Endothelial cell of umbilical vein (primary cell): ENCODE data around the gene TMPRSS6. TPM values are rescaled to one million over a fixed set of nuclear protein-coding genes. Genes with fewer than 3 reads are reported as not detected.

Source experiments
- BruUV-seq: library from RNA; stranded (reverse); fragments of 400-500 nt; replicated peaks from 2 replicates; lab custom pipeline; 2021; lab: Mats Ljungman, UMichigan
- CTCF ChIA-PET: fragments of 300-600, 350-600 bp; sonication (Branson Sonifier 250); formaldehyde crosslinking; loops from one replicate; lab custom pipeline; 2021; ENCODE audit warnings: antibody characterized with exemption, inconsistent platforms; lab: Charles Lee
- POLR2A ChIA-PET: fragments of 300-600, 350-600 bp; sonication (Branson Sonifier 250); formaldehyde crosslinking; loops from one replicate; lab custom pipeline; 2021; ENCODE audit warnings: antibody characterized with exemption, inconsistent platforms; lab: Charles Lee
- DNase-seq: peaks from one replicate; pipeline ENCODE4 v3.0.0-alpha.2; 2011; ENCODE audit warnings: low read depth, low spot score
- FAIRE-seq: peaks from 2 replicates; lab custom pipeline; 2011; peaks lifted over from hg19 to GRCh38; lab: Jason Lieb, UNC
- H2AFZ ChIP-seq: 2 replicates; pipeline ENCODE4 v1.6.0; 2012; ENCODE audit warnings: low read depth, low read length, control low read depth, inconsistent platforms
- H3K27ac ChIP-seq: 2 replicates; pipeline ENCODE4 v1.5.1; 2011; ENCODE audit warnings: low read depth, mild to moderate bottlenecking, control low read depth, low read length, moderate library complexity; ENCODE audit not compliant: insufficient read depth
- H3K27me3 ChIP-seq, 2 experiments: 2 replicates each; pipeline versions ENCODE4 v1.6.0 to v1.6.1; 2011; ENCODE audit warnings: low read length in 2 of 2, mixed read lengths in 1 of 2; ENCODE audit not compliant: control insufficient read depth in 2 of 2, insufficient read depth in 2 of 2
- H3K36me3 ChIP-seq, 2 experiments: 2 replicates in 1 of 2; 3 replicates in 1 of 2; pipeline ENCODE4 v1.5.1; 2011; ENCODE audit warnings: low read length in 2 of 2, mild to moderate bottlenecking in 1 of 2, moderate library complexity in 1 of 2; ENCODE audit not compliant: control insufficient read depth in 2 of 2, insufficient read depth in 2 of 2; ENCODE audit errors: extremely low read depth in 1 of 2
- H3K4me1 ChIP-seq: 3 replicates; pipeline ENCODE4 v1.5.1; 2011; ENCODE audit warnings: mild to moderate bottlenecking, low read length; ENCODE audit not compliant: control insufficient read depth, insufficient read depth; ENCODE audit errors: extremely low read depth
- H3K4me2 ChIP-seq: 2 replicates; pipeline ENCODE4 v1.6.1; 2011; ENCODE audit warnings: low read length, control low read depth, mixed read lengths; ENCODE audit not compliant: insufficient read depth
- H3K4me3 ChIP-seq, 3 experiments: fragments of 200-600 bp in 1 of 3; sonication (generic), shearing (Covaris generic) in 1 of 3; replicated peaks in 1 of 3; 2 replicates each; pipeline ENCODE4 v1.5.1; 2011 to 2016; ENCODE audit warnings: control low read depth in 3 of 3, low read length in 3 of 3, mild to moderate bottlenecking in 2 of 3, inconsistent platforms in 1 of 3, low read depth in 1 of 3, moderate library complexity in 1 of 3; ENCODE audit not compliant: insufficient read depth in 1 of 3
- H3K79me2 ChIP-seq: 2 replicates; pipeline ENCODE4 v1.6.0; 2012; ENCODE audit warnings: low read length, inconsistent platforms; ENCODE audit not compliant: control insufficient read depth, insufficient read depth
- H3K9ac ChIP-seq: replicated peaks from 2 replicates; pipeline ENCODE3; 2011; ENCODE audit warnings: low read length, control low read depth; ENCODE audit not compliant: insufficient read depth; ENCODE audit errors: extremely low read depth
- H3K9me1 ChIP-seq: replicated peaks from 3 replicates; pipeline ENCODE4 v1.6.0; 2011; ENCODE audit warnings: mild to moderate bottlenecking, low read length; ENCODE audit not compliant: control insufficient read depth, insufficient read depth; ENCODE audit errors: extremely low read depth
- H3K9me3 ChIP-seq: replicated peaks from 2 replicates; pipeline ENCODE4 v1.5.1; 2012; ENCODE audit warnings: low read length, inconsistent platforms; ENCODE audit not compliant: control insufficient read depth, insufficient read depth
- H4K20me1 ChIP-seq: replicated peaks from 2 replicates; pipeline ENCODE3; 2011; ENCODE audit warnings: mild to moderate bottlenecking, low read length; ENCODE audit not compliant: control insufficient read depth, insufficient read depth; ENCODE audit errors: extremely low read depth
- CTCF ChIP-seq, 2 donors: IDR thresholded peaks; 1 replicate in 1 of 2; 2 replicates in 1 of 2; pipeline ENCODE4 v1.5.1; 2011; ENCODE audit warnings: low read length in 2 of 2, mild to moderate bottlenecking in 2 of 2, moderate library complexity in 2 of 2, control low read depth in 1 of 2, inconsistent platforms in 1 of 2, low read depth in 1 of 2; ENCODE audit not compliant: insufficient read depth in 1 of 2; ENCODE audit errors: extremely low read depth in 1 of 2
- FOS ChIP-seq: IDR thresholded peaks from 2 replicates; pipeline ENCODE4 v1.6.1; 2011; ENCODE audit warnings: mild to moderate bottlenecking, low read length, moderate library complexity, borderline replicate concordance; ENCODE audit not compliant: insufficient read depth
- GATA2 ChIP-seq: IDR thresholded peaks from 2 replicates; pipeline ENCODE4 v1.7.0; 2011; ENCODE audit warnings: low read depth, mild to moderate bottlenecking, moderate library complexity, mixed read lengths, low read length; ENCODE audit not compliant: insufficient read length, insufficient read depth
- JUN ChIP-seq: IDR thresholded peaks from 2 replicates; pipeline ENCODE4 v1.6.1; 2011; ENCODE audit warnings: borderline replicate concordance, low read depth; ENCODE audit not compliant: insufficient read length, insufficient read depth
- MAX ChIP-seq: IDR thresholded peaks from 2 replicates; pipeline ENCODE4 v1.6.1; 2011; ENCODE audit not compliant: insufficient read depth, insufficient read length
- MYC ChIP-seq: IDR thresholded peaks from one replicate; pipeline ENCODE4 v1.6.1; 2011; ENCODE audit warnings: mild to moderate bottlenecking, low read depth, low read length
- POLR2A ChIP-seq: IDR thresholded peaks from 2 replicates; pipeline ENCODE4 v1.6.1; 2012; ENCODE audit warnings: low read depth, mild to moderate bottlenecking, control low read depth, low read length
- dilution Hi-C: fragments of 300-500 bp; cut with MboI; formaldehyde crosslinking; loops from one replicate; pipeline ENCODE4 v1.15.0; 2019; ENCODE audit warnings: low sequenced_read_pairs; ENCODE audit not compliant: extremely low pct_ligation_motif_present
- intact Hi-C: fragments of 100-400 bp; cut with micrococcal nuclease; formaldehyde crosslinking; loops from one replicate; pipeline ENCODE4 v1.10.0; 2022
- polyA plus RNA-seq, 4 experiments: library from polyadenylated mRNA; depleted of rRNA in 3 of 4; stranded (reverse) in 3 of 4; unstranded in 1 of 4; fragments of >200 nt; gene quantifications; 2 replicates each; pipeline versions ENCODE4 v1.2.1 to v1.2.3, GENCODE V29; 2011 to 2012; ENCODE audit warnings: missing spikeins in 1 of 4
- total RNA-seq: library from RNA; stranded (reverse); gene quantifications from 2 replicates; pipeline ENCODE4 v1.2.3, GENCODE V29; 2021

Gene TMPRSS6
- total and polyA plus RNA-seq, 2 donors (not counting 3 experiments of a cell fraction or from before 2014, with no cell fraction given) = not detected

- H3K79me2 ChIP-seq = peaks cover 3% of the 10 kb centered on the region
- FAIRE-seq = no peak
- no peak for DNase-seq
- H3K36me3 ChIP-seq = peaks cover 0 to 7% of the 10 kb centered on the region in 2 experiments
- H3K9me3 ChIP-seq = no peaks in the 10 kb centered on the region
- H4K20me1 ChIP-seq = no peaks in the 10 kb centered on the region
- H3K4me3 ChIP-seq = no peak overlapping the region
- no peaks in the 10 kb centered on the region for H3K27me3 ChIP-seq
- peaks cover 7% of the 10 kb centered on the region for H3K4me1 ChIP-seq
- H2AFZ ChIP-seq = no peak overlapping the region
- dilution Hi-C loops (no loop called here), intact Hi-C loops (no loop called here)
- no peaks in the 10 kb centered on the region for H3K9me1 ChIP-seq
- CTCF ChIA-PET = interaction anchor here (1.2 to 1.5 kb wide), 2 partner anchors 12 to 29 kb away, joined by 3 to 5 read pairs; no protein-coding TSS in a partner anchor
- no peak for TF ChIP-seq POLR2A
- no peak for TF ChIP-seq FOS
- TF ChIP-seq GATA2 = no peak
- no peak for TF ChIP-seq MAX
- TF ChIP-seq CTCF (IDR thresholded peaks at IDR 0.05; ENCODE audit: extremely low read depth in 1 of 2, insufficient read depth in 1 of 2, low read depth in 1 of 2, low read length in 2 of 2) = no peak
- no peak for TF ChIP-seq JUN
- POLR2A ChIA-PET = no interaction called here
- H3K9ac ChIP-seq = no peak overlapping the region
- BruUV-seq = no TSS peak
- no peak overlapping the region for H3K27ac ChIP-seq
- H3K4me2 ChIP-seq = no peak overlapping the region
Measured at GRCh38 chr22:37049224-37049623, 60.3 kb downstream of the TMPRSS6 start.

- intact Hi-C loops = no loop called here
- Histone ChIP-seq H3K9ac (no peak overlapping the region), H4K20me1 (no peaks in the 10 kb centered on the region), H3K36me3 (no peaks in the 10 kb centered on the region), H3K4me1 (peaks cover 7% of the 10 kb centered on the region), H3K79me2 (peaks cover 3% of the 10 kb centered on the region), H3K9me1 (no peaks in the 10 kb centered on the region), H3K27me3 (no peaks in the 10 kb centered on the region), H3K4me3 (no peak overlapping the region), H3K9me3 (no peaks in the 10 kb centered on the region), H2AFZ (no peak overlapping the region), H3K27ac (no peak overlapping the region), H3K4me2 (no peak overlapping the region)
- no peak for TF ChIP-seq POLR2A
- no peak for TF ChIP-seq MYC
- no peak for TF ChIP-seq JUN
- no peak for TF ChIP-seq GATA2
- no peak for TF ChIP-seq MAX
- FAIRE-seq = no peak
- ChIA-PET CTCF (interaction anchor here (0.7 to 1.5 kb wide), 3 partner anchors 23 to 151 kb away, joined by 3 to 5 read pairs (median 3); no protein-coding TSS in a partner anchor), POLR2A (no interaction called here)
- no TSS peak for BruUV-seq
- dilution Hi-C loops = no loop called here
- DNase-seq = no peak
Measured at GRCh38 chr22:37048133-37048532, 61.4 kb downstream of the TMPRSS6 start.
